Thyroid gland (tissue), 4 donors: ENCODE results near the gene SPTY2D1.

Source experiments
- POLR2A ChIP-seq, 2 donors: fragments of 450-650 bp; IDR thresholded peaks; one replicate each; pipeline ENCODE4 v1.6.1; 2017; ENCODE audit warnings: antibody characterized with exemption in 2 of 2, mild to moderate bottlenecking in 2 of 2, moderate library complexity in 1 of 2
- TF ChIP-seq, protein P1 (sequence below), 6 experiments: fragments of 200-600 bp in 3 of 6; fragments of 450-650 bp in 3 of 6; sonication (generic) in 3 of 6; IDR thresholded peaks; one replicate each; pipeline ENCODE4 v1.5.1; 2016 to 2019; ENCODE audit warnings: antibody characterized with exemption in 6 of 6, mild to moderate bottlenecking in 2 of 6, inconsistent platforms in 1 of 6, moderate library complexity in 1 of 6

DNA sequence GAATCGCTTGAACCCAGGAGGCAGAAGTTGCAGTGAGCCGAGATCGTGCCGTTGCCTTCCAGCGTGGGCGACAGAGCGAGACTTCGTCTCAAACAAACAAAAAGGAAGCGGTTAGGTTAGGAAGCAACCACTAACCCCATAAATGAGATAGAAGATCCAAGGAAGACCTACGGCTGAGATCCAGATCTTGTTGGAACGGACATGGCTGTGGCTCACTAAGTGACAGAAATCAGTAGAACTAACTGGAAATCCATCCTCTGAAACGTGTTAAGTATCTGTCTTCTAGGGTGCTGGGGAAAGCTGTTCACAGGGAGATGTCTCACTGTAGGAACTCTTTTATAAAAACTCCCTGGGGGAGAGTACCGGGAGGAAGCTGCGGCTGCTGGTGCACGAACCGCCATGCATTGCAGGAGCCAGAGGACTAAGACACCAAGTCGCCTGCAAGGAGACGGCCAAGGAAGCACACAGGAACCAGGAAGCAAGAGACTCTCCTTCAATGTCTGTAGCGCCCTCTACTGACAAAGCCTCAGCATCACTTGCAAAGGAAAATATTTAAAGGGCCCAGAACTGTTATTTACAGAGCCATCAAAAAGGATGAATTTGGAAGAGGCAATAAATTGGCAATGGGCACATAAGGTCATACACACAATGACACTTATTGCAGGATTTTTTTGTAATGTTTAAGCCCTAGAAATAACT, 16.9 kb upstream of the SPTY2D1 start:
- no peak for TF ChIP-seq POLR2A (IDR thresholded peaks at IDR 0.05)
- TF ChIP-seq, protein P1, sequence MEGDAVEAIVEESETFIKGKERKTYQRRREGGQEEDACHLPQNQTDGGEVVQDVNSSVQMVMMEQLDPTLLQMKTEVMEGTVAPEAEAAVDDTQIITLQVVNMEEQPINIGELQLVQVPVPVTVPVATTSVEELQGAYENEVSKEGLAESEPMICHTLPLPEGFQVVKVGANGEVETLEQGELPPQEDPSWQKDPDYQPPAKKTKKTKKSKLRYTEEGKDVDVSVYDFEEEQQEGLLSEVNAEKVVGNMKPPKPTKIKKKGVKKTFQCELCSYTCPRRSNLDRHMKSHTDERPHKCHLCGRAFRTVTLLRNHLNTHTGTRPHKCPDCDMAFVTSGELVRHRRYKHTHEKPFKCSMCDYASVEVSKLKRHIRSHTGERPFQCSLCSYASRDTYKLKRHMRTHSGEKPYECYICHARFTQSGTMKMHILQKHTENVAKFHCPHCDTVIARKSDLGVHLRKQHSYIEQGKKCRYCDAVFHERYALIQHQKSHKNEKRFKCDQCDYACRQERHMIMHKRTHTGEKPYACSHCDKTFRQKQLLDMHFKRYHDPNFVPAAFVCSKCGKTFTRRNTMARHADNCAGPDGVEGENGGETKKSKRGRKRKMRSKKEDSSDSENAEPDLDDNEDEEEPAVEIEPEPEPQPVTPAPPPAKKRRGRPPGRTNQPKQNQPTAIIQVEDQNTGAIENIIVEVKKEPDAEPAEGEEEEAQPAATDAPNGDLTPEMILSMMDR (IDR thresholded peaks at IDR 0.05): peak in 4 of 6 experiments; percentile 10 to 29 (median 18)
